WI38 (cell line): Measurements from ENCODE around the gene MCF2L2.
"Not testable (repeated sequence)": the region's sequence is repeated elsewhere in the genome, so short reads cannot be mapped to it uniquely, and the experiment has no call there.

Experiments
- H3K4me3 ChIP-seq: 2 replicates; pipeline ENCODE4 v1.5.1; 2011; ENCODE audit warnings: low read depth, mild to moderate bottlenecking, control low read depth, low read length
- TF ChIP-seq, protein P1 (sequence below): IDR thresholded peaks from 2 replicates; pipeline ENCODE4 v1.5.1; 2012; ENCODE audit warnings: low read depth, mild to moderate bottlenecking, control low read depth, low read length

The MCF2L2 gene, protein sequence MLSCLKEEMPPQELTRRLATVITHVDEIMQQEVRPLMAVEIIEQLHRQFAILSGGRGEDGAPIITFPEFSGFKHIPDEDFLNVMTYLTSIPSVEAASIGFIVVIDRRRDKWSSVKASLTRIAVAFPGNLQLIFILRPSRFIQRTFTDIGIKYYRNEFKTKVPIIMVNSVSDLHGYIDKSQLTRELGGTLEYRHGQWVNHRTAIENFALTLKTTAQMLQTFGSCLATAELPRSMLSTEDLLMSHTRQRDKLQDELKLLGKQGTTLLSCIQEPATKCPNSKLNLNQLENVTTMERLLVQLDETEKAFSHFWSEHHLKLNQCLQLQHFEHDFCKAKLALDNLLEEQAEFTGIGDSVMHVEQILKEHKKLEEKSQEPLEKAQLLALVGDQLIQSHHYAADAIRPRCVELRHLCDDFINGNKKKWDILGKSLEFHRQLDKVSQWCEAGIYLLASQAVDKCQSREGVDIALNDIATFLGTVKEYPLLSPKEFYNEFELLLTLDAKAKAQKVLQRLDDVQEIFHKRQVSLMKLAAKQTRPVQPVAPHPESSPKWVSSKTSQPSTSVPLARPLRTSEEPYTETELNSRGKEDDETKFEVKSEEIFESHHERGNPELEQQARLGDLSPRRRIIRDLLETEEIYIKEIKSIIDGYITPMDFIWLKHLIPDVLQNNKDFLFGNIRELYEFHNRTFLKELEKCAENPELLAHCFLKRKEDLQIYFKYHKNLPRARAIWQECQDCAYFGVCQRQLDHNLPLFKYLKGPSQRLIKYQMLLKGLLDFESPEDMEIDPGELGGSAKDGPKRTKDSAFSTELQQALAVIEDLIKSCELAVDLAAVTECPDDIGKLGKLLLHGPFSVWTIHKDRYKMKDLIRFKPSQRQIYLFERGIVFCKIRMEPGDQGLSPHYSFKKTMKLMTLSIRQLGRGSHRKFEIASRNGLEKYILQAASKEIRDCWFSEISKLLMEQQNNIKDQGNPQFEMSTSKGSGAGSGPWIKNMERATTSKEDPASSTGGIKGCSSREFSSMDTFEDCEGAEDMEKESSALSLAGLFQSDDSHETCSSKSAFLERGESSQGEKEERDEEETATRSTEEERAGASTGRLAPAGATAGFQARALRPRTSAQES

DNA sequence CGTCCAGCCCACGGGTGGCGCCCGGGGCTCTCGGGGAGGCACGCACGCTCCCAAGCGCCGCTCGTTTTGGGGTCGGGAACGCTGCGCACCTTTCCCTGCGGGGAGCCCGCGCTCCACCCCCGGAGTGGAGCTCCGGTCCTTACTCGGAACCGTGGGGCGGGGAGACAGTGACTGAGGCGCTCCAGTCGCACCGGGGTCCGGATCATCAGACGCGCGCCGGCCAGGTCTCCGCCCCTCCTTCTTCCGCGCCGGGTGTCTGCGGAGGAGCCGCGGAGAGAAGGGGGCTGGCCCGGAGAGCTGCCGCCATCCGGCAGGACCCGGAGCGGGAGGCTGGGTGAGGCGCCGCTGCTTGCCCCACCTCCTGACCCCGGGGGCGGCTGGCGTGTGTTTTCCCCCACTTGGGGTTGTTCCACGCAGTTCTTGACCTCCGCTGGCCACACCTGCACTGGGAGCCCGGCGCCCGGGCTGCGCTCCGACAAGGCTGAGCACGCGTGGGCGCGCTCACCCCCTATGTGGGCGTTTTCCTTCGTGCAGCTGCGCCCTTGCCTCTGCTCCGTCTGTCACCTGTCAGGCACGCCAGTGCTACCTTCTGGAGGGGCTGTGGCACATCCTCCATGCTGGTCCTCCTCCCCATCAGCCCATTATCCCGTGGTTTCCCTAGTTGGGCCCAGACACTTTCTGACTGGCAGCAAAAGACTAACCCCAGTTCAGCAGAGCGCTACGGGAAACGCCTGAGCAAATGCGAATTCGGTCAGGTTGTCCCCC is at the start of gene MCF2L2:
Gene MCF2L2 (minus strand): TSS at position 173 of the 765 bp plus-strand sequence. CDS start 642 bp downstream, outside the sequence.
- peak within 1 kb of the TSS; percentile 41 for H3K4me3 ChIP-seq
- TF ChIP-seq, protein P1, sequence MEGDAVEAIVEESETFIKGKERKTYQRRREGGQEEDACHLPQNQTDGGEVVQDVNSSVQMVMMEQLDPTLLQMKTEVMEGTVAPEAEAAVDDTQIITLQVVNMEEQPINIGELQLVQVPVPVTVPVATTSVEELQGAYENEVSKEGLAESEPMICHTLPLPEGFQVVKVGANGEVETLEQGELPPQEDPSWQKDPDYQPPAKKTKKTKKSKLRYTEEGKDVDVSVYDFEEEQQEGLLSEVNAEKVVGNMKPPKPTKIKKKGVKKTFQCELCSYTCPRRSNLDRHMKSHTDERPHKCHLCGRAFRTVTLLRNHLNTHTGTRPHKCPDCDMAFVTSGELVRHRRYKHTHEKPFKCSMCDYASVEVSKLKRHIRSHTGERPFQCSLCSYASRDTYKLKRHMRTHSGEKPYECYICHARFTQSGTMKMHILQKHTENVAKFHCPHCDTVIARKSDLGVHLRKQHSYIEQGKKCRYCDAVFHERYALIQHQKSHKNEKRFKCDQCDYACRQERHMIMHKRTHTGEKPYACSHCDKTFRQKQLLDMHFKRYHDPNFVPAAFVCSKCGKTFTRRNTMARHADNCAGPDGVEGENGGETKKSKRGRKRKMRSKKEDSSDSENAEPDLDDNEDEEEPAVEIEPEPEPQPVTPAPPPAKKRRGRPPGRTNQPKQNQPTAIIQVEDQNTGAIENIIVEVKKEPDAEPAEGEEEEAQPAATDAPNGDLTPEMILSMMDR, result no peak

DNA sequence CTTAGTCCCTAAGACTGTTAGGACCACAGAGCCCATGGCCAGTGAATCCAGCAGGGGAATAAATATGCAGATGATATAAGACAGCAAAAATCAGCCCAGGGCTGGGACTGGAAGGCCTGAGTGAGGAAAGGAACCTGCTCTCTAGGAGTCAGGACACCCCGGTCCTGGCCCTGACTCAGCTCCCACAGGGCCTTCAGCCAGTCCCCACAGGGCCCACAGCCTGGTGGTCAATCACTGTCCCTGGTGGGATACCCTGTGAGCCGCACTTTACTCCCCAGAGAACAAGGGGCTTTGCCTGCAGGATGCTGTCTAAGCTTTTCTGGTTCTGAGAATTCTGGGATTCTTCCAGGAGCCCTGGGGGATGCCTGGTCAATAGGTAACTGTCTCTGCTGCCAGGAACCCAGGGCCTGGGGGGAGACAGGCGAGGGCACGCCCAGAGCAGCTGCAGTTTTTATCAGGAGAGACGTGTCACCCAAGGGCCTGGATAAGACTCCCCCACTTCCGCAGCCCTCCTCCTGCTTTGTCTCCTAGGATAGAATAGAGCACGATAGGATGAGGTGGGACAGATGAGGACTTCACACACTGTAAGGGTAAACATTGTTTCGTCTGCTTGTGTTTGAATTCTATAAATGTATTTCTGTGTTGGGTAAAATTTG is 49.5 kb upstream of the MCF2L2 start:
- no peak overlapping the region for H3K4me3 ChIP-seq
- TF ChIP-seq, protein P1, result no peak

DNA sequence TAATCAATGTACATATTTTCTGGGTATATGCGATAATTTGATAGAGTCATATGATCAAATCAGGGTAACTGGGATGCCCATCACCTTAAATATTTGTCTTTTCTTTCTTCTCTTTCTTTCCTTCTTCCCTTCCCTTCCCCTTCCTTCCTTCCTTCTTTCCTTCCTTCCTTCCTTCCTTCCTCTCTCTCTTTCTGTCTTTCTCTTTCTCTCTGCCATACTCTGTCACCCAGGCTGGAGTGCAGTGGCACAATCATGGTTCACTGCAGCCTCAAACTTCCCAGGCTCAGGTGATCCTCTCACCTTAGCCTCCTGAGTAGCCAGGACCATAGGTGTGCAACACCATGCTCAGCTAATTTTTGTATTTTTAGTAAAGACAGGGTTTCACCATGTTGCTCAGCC is 47.3 kb upstream of the MCF2L2 start:
- not testable (repeated sequence) for H3K4me3 ChIP-seq

DNA sequence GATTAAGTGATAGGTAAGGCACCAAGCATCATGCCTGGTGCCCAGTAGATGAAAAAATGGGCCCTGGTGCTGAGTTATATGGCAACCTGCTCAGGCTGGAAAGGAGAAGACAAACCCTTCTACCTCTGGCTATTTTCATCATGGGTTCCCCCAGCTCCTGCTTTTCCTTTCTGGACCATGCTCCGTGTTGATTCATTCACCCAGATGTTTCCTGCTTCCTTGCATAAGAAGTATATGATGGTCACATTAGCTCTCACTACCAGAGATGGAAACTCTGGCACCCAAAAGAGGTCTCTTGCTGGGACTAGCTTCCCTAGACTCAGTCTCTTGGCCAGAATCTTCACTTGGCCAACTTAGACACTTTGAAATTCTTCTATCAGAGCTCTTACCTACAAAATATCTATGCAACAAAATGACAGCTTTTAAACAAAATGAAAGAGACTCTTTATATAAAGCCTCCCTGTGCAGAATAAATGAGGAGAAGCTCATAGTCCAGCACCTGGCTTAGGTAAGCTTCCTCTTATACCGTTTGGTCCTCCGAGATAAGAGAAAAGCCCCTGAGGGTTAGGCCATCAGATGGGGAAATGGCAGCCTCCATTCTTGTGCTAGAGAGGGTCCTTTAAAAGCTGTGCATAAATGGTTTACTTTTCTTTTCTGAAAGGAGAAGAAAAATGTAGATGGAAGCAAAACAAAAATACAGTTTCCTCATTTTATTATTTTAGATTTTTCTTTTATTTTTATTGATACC is 46.8 kb upstream of the MCF2L2 start:
- H3K4me3 ChIP-seq, result no peak overlapping the region
- TF ChIP-seq, protein P1, result no peak

DNA sequence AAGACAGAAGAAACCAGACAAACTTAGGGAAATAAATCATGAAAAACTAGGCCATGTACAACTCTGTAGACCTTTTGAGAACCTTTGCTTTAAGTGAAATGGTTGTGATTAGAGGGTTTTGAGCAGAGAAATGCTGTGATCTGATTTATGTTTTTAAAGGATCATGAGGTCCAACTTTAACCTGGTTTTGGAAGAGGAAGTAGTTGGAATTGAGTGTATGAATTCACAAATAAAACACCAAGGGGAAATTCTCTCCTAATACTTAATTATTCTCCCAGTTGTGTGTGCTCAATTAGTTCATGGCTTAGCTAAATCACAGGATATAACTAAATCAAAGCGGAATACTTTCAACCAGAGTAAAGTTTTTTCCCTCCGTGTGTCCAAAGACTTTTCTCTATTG is 45.5 kb upstream of the MCF2L2 start:
- TF ChIP-seq, protein P1, result no peak

DNA sequence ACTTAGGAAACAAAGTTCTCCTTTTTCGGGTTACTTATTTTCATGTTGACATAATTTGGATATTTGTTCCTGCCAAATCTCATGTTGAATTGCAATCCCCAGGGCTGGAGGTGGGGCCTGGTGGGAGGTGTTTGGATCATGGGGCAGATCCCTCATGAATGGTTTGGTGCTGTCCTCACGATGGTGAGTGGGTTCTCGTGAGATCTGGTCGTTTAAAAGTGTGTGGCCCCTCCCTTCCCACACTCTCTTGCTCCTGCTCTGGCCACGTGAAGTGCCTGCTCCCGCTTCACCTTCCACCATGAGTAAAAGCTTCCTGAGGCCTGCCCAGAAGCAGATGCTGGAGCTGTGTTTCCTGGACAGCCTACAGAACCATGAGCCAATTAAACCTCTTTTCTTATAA is 43.7 kb upstream of the MCF2L2 start:
- TF ChIP-seq, protein P1, result no peak
- no peak overlapping the region for H3K4me3 ChIP-seq

More for the DNA sequence above, 45.5 kb upstream of the MCF2L2 start:
- H3K4me3 ChIP-seq, result no peak overlapping the region
